Ureter (tissue), 1 donor: ENCODE measurements around the gene HDX. TPM values are rescaled to one million over a fixed set of nuclear protein-coding genes. Genes with fewer than 3 reads are reported as not detected.
A peak's percentile ranks its signal among the peaks of the same experiment; 100 is the strongest.
"Not testable (repeated sequence)": the region's sequence is repeated elsewhere in the genome, so short reads cannot be mapped to it uniquely, and the experiment has no call there.

Experiments
- DNase-seq: peaks from one replicate; pipeline ENCODE4 v3.0.0-alpha.2; 2020; ENCODE audit warnings: low spot score
- total RNA-seq: library from RNA; stranded (reverse); gene quantifications from one replicate; pipeline ENCODE4 v1.2.4, GENCODE V29; 2023
- donor health status: DM: yes; HTN: yes; CAD: no.

The HDX gene, protein sequence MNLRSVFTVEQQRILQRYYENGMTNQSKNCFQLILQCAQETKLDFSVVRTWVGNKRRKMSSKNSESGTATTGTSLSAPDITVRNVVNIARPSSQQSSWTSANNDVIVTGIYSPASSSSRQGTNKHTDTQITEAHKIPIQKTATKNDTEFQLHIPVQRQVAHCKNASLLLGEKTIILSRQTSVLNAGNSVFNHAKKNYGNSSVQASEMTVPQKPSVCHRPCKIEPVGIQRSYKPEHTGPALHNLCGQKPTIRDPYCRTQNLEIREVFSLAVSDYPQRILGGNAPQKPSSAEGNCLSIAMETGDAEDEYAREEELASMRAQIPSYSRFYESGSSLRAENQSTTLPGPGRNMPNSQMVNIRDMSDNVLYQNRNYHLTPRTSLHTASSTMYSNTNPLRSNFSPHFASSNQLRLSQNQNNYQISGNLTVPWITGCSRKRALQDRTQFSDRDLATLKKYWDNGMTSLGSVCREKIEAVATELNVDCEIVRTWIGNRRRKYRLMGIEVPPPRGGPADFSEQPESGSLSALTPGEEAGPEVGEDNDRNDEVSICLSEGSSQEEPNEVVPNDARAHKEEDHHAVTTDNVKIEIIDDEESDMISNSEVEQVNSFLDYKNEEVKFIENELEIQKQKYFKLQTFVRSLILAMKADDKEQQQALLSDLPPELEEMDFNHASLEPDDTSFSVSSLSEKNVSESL
- total RNA-seq, result 10.3 TPM

DNA sequence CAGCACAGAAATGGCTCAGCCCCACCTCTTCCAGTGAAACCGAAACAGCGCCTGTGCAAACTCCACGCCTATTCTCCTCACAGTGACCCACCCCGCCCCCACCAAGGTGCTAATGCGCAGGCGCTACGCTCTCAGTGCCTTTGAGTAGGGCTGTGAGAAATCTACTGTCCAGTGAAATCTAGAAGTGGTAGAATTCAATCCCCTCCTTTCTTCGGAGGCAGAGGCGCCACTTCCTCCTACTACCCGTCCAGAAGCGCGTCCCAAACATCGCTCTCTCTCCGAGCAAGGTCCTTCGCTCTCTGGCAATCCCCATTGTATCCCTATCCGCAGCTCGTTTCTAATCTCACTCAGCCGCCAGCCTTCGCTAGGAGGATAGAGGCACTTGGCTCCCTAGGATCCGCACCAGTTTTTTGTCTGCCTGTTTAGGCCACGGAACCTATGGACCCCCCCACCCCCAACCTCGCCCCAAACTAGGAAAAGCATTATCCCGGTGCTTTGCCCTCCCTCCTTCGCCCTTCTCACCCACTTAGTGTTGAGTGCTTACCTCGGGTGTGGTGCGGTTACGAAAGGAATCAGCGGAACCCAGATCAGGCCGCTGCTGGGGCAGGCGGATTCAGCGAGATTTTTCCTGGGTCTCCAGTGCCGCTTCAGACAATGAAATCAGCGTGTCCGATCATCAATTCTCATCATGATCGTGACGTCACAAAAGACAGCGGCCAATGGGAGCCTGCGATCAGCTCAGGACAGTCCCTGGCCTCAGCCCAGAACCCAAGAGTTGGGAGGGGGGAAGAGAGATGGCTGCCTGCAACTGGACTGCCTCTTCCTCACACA, at the start of gene HDX:
Gene HDX, minus strand, starts transcription at position 656 of the 831 bp plus-strand sequence. CDS start 27,056 bp downstream, outside the sequence.
- peak; percentile 90 for DNase-seq

DNA sequence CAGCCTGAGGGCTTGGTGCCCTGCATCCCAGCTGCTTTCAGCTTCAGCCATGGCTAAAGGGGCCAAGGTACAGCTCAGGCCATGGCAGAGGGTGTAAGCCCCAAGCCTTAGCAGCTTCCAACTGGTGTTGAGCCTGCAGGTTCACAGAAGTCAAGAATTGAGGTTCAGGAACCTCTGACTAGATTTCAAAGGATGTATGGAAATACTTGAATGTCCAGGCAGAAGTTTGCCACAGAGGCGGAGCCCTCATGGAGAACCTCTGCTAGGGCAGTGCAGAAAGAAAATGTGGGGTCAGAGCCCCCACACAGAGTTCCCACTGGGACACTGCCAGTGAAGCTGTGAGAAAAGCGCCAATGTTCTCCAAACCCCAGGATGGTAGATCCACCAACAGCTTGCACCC, 39.1 kb upstream of the HDX start:
- DNase-seq, result not testable (repeated sequence)

DNA sequence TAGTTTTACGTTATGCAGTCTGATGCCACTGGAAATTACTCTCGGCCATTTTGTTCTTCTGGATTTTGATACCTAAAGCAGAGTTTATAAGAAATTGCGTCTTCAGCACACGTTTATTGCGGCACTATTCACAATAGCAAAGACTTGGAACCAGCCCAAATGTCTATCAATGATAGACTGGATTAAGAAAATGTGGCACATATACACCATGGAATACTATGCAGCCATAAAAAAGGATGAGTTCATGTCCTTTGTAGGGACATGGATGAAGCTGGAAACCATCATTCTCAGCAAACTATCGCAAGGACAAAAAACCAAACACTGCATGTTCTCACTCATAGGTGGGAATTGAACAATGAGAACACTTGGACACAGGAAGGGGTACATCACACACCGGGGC, 35.4 kb upstream of the HDX start:
- DNase-seq, result not testable (repeated sequence)

DNA sequence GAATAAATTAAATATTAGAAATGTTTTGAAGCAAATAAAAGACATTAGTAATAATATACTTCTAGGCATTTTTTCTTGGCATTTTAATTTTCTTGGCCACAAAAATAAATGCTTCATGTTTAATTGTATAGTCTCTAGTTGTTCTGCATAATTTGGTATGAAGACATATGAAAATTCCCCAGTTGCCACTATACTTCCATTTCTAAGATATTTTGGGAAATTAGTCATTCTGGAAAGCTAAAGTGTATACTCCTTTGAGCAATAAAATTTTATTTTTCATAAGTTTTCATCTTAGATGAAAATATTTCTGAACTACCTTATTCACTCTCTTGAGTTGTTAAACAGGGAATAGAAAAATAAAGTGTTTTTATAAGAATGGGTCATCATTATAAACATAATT, 13.8 kb downstream of the HDX start:
- DNase-seq, result no peak

DNA sequence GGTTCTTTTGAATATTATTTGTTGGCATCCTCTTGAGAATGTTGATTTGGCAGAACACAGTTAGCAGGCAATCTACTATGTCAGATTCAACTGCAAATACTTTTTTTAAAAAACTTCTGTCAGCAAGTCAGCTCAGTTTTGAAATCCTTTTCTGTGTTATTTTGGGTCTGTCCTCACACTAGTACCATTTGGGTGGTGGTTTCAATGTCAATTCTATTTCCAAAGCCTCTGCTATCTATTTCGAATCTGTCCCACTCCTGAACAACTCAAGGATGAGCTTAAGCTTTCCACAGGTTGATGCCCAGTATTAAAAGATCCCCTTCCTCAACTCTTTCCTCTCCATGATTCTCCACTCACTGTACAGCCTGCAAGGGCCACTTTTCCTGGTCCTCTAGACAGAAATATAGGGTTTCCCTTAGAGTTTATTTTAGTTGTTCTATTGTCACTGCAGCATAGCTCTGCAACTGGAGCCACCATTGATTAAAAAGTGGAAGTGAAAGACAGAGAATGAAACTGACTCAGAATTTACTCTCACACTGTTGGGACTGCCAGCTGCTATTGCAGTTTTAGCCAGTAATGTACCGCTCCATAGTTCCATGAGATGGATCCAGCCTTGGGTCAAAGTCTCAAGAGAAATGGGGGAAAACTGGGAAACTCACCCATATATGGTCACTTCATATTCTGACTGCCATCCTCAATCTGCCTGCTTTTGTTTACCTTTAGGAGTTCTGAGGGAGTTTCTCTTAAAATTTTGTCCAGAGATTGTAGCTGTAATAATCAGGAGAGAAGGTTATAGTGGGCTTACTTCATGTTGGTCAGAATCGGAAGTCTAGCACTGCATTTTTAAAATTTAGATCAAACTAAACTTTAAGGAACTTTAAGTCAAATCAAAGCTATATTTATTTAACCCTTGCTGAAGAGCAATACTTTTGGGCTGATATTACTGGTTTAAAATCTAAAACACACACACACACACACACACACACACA, 14.6 kb downstream of the HDX start:
- DNase-seq, result no peak

DNA sequence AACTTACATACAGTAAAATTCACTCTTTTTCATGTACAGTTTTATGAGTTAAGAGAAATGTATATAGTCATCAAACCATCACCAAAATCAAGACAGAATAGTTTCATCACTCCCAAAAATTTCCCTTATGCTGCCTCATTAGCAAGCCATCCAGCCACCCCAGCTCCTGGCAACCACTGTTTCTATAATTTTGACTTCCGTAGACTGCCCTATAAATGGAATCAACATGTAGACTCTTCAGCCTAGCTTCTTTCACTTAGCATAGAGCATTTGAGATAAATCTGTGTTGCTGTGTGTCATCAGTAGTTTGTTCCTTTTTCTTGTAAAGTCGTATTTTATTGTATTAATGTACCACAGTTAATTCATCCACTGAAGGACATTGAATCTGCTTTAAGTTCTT, 23.2 kb downstream of the HDX start:
- no peak for DNase-seq

DNA sequence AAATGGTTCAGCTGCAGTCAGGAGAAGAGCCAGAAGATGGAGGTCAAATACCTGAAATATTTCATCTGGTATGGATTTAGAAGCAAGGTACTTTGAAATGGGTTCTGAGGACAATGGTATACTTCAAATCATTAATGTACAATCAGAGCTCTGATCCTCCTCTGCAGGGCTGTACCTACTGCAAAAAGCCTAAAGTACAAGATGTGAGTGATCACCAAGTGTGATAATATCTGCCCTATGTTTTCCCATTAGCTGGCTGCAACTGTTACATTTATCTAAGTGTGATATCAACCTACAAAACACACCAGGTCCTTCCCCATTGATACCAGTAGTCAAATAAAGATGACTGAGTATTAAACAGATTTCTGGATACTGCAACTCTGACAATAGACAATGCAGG, 25.1 kb downstream of the HDX start:
- no peak for DNase-seq

DNA sequence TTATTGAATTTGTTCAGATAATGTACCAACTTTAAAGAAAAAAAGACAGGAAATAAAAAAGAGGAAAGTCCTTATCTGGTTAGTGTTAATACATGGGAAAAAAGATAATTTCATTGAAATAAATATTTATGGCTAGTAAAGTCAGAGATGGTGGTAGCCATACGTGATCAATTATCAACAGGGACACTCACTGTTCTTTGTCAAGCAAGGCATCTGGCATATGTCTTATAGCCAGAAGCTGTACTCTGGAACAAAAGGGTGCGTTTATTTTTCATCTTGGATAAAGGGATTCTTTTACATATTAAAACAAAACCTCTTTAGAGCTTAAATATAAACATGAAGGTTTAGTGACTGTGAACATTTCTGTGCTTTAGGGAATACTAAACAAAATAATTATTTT, 26.7 kb downstream of the HDX start:
- no peak for DNase-seq

DNA sequence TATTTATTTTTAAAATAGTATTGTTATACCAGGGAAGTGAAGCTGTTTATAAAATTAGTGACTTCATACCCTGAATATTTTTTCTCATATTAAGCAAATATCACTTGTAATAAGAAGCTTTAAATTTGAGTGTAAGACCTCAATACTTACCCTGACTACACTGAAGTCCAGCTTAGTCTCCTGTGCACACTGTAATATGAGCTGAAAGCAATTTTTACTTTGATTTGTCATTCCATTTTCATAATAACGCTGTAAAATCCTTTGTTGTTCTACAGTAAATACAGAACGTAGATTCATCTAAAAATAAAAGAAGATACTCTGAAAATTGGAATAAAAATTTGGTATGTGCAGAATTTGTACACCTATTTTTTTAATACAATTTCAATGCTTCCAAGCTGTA, 27.2 kb downstream of the HDX start:
- no peak for DNase-seq

DNA sequence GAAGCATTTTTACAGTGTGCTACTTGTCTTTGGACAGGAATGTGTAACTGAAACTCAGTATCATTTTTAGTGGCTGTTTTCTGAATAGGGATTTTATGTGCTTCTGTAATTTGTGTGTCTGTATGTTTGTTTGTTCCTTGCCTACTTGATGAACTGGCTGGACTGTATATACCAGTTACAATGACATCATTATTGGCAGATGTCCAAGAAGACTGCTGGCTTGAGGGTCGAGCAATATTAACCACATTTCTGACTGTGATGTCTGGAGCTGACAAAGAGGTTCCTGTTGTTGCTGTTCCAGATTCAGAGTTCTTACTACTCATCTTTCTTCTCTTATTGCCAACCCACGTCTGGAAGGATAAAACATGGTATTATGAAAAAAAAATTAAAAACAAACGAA, 33.0 kb downstream of the HDX start:
- no peak for DNase-seq

DNA sequence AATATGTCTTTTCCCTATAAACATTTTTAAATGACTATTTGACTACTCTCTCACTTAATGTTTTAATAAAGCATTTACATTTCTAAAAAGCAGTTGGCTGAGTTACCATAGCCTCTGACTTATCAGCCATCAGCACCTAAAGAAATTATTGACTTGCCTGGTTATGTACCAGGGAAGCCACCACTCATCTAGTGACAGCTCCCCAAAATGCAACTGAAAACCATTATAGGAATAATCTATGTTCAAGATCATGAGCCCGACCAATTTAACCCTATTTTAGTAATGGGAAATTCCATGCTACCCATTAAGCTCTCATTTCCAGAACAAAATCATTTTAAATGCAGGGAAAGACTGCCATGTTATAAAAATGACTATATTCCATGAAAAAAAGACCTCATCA, 34.4 kb downstream of the HDX start:
- no peak for DNase-seq

DNA sequence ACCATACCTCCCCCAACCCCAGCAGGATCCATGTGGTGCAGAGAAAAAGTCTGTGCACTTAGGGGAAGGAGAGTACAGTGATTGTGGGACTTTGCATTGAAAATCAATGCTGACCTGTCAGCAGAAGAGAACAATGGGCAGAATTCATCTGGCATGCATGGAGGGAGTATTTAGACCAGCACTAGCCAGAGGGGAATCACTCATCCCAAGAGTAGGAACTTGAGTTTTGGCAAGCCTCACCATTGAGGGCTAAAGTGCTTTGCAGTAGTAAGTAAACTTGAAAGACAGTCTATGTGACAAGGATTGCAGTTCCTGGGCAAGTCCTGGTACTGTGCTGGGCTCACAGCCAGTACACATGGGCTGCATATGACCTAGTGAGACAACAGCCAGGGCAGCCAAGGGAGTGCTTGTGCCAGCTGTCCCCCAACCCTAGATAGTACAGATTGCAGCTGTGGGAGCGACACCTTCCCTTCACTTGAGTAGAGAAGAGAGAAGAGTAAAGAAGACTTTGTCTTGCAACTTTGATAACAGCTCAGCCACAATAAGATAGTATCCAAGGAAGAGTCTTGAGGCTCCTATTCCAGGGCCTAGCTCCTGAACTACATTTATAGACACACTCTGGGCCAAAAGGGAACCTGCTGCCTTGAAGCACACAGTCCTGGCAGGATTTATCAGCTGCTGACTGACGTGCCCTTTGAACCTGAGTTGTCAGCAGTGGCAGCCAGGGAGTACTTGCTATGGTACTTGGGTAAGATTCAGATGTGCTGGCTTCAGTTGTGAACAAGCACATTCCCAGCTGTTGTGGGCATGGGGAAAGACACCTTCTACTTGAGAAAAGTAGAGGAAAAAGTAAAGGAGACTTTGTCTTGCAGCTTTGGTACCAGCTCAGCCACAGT, 48.7 kb downstream of the HDX start:
- no peak for DNase-seq

DNA sequence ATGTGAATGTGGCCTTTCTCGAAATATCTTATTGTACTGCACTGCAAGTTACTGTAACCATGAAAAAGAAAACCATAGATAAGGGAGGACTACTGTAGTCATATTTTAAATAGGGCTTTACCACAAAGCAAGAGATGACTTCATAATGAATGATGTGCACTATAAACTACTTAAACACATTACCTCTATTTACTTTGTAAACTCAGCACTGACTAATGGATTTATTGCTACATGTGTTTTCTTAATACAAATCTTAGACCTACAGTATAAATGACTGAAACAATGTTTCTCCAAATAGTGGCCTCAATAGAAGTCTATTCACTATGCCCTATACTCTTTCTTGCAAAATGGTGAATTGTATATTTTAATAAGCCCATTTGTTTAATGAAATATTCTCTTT, 61.1 kb downstream of the HDX start:
- DNase-seq, result no peak

DNA sequence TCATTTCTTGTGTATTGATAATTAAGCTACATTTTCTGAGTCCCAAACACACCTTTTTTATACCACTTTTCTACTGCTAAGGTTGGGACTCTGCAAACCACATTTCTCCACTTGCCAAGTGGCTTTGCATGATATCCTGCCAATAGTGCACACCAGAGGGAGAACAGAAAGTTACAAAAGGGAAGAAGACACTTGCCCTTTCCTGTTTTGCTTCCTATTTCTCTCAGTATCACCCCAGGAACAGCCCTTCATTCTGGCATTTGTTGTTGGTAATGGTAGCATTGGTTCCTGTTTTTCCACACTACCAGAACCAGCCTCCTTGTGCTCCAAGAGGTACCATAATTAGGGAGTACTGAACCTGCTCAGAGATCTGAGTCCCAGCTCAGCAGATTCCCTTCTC, 87.1 kb downstream of the HDX start:
- DNase-seq, result no peak

DNA sequence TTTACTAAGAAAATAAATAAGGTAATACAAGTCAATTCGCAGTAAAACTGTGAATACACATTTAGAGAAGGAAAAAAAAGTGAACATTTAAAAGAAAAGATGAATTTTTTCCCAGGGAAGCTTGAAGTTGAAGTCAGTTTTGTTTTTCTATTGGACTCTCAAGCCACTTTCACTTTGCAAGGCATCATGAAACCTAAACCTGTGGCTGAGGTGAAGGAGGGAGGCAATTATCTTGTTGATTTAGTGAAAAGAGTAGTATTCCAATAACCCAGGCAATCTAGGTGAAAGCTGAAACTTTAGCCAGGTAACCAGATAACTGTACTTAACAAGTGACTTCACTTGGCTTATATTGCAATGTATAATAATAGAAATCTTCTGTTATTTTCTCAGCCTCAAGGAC, 138.6 kb downstream of the HDX start:
- DNase-seq, result no peak

DNA sequence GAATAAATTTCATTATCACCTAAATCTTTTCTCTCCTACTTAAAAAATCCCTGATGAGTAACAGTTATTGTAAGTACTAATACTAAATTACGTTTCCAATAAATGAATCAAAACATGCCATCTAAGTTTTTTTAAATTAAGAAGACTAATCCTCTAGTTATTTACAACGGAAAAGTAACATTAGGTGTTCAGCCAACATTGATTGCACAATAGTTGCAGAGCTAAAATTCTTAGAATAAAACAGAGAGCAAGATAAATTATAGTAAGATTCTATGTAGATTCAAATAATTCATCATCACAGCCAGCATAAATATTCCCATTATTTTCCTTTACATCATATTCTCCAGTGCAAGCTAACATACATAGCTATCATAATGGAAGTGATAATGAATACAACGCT, 139.2 kb downstream of the HDX start:
- DNase-seq, result no peak

DNA sequence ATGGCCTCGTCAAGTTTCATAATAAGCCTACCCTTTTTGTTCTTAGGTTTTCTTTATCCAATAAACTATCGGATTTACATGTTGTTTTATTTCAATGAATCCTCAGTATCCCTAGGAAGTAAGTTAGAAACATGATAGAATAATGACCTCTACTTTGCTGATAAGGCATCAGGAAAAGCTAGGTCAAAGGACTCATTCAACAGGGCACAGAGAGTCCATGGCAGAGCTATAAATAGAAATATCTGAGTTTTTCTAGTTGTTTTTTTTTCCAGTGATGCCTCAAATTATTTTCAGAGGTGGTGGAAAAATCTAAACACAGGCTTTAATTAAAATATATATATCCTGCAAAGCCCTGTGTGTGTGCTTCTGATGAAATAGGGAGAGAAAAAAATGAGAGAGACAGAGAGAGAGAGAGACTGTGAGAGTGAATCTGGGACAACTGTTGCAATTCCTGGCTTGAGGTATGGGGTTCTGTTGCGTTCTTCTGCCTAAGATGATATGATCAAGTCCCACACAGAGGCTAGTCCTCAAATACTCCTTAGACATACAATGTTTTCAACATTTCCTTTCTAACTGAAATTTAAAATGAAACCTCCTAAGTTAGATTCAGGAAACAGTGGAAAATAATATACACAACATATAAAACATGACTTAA, 139.9 kb downstream of the HDX start:
- DNase-seq, result no peak

DNA sequence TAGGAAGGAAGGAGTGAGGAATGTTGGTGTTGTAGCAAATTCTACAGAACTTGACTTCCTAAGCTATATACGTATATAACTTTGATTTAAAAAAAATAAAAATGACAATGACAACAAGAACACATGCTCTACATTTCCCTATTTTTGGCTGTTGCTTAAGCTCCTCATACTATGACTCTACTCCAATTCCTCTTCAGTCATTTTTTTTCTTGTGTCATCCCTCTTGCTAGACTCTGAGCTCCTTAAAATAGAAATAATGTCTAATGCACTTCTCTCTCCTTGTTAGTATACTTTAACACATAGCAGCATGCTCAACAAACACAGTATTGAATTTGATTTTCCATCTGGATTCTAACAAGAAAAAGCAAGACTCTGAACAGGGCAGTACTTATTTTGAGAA, 144.0 kb downstream of the HDX start:
- DNase-seq, result no peak

DNA sequence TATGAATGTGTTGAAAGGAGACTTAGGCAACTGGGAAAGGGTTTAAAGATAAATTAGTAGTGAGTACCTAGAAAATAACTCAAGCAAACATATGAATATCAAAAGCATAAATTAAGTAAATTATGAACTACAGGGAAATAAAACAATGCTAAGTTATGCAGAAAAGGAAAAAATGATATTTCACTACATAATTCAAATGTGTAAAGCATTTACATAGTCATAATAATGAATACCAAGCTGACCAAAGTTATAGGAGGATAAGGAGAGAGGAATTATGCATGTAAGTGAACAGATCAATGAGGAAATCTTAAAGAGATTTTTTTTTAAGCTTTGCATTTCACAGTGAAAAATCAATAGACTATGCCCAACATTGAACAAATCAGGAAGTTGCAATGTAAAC, 145.0 kb downstream of the HDX start:
- DNase-seq, result no peak

DNA sequence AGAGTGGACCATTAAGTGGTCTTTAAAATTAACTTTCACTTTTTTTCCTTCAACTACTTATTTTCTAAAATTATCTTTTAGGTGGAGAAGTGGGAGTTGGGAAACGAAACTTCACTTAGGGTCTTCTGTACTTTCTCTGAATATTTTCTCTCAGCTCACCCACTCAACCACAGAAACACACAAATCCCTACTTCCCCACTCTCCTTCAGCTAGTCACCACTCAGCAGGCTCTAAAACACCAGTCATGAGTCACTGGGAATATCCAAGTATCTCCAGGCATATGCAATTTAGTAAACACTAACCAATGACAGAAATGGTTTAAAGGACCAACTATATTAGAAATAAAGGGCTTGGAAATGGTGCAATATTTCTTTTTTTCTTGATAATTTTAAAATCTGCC, 161.3 kb downstream of the HDX start:
- DNase-seq, result no peak
